GM18498 (cell line): Measurements from ENCODE around the gene UNCX.
"Not testable (repeated sequence)": the region's sequence is repeated elsewhere in the genome, so short reads cannot be mapped to it uniquely, and the experiment has no call there.

ENCODE experiments used
- ATAC-seq: cut with Tn5 transposase; IDR thresholded peaks from one replicate; pipeline ENCODE4 v1.9.1; 2021; ENCODE audit warnings: mild to moderate bottlenecking, moderate library complexity; ENCODE audit not compliant: unreplicated experiment

The UNCX gene

GRCh38 chr7:1255080-1255816 is 22.6 kb downstream of the UNCX start:
- no peak for ATAC-seq

GRCh38 chr7:1255817-1256340 is 23.2 kb downstream of the UNCX start:
- ATAC-seq: no peak

GRCh38 chr7:1256621-1257020 is 23.9 kb downstream of the UNCX start:
- ATAC-seq: no peak

GRCh38 chr7:1257221-1257620 is 24.5 kb downstream of the UNCX start:
- ATAC-seq: no peak

- no peak for ATAC-seq
Observed at GRCh38 chr7:1257863-1258262, 25.2 kb downstream of the UNCX start.

GRCh38 chr7:1259621-1260243 is 27.1 kb downstream of the UNCX start:
- ATAC-seq: no peak

GRCh38 chr7:1260244-1260635 is 27.6 kb downstream of the UNCX start:
- no peak for ATAC-seq

- ATAC-seq: not testable (repeated sequence)
Observed at GRCh38 chr7:1261036-1261435, 28.4 kb downstream of the UNCX start.

- no peak for ATAC-seq
Observed at GRCh38 chr7:1262441-1262840, 29.8 kb downstream of the UNCX start.

- ATAC-seq: no peak
Observed at GRCh38 chr7:1263391-1263951, 30.8 kb downstream of the UNCX start.

GRCh38 chr7:1264345-1265280 is 31.9 kb downstream of the UNCX start:
- no peak for ATAC-seq

GRCh38 chr7:1267016-1267900 is 34.6 kb downstream of the UNCX start:
- ATAC-seq: no peak

GRCh38 chr7:1268076-1268815 is 35.6 kb downstream of the UNCX start:
- no peak for ATAC-seq

- ATAC-seq: no peak
Observed at GRCh38 chr7:1268866-1269265, 36.2 kb downstream of the UNCX start.

GRCh38 chr7:1269336-1269890 is 36.7 kb downstream of the UNCX start:
- ATAC-seq: no peak

- ATAC-seq: no peak
Observed at GRCh38 chr7:1270181-1270580, 37.5 kb downstream of the UNCX start.

- ATAC-seq: no peak
Observed at GRCh38 chr7:1271046-1271445, 38.4 kb downstream of the UNCX start.

GRCh38 chr7:1271656-1272055 is 39.0 kb downstream of the UNCX start:
- no peak for ATAC-seq

GRCh38 chr7:1272136-1272535 is 39.5 kb downstream of the UNCX start:
- not testable (repeated sequence) for ATAC-seq
